Right atrium auricular region (tissue), 2 donors: ENCODE measurements around the gene CNTN6. TPM values are rescaled to one million over a fixed set of nuclear protein-coding genes. Genes with fewer than 3 reads are reported as not detected.

Experiments used
- DNase-seq: peaks from one replicate; pipeline ENCODE4 v3.0.0-alpha.2; 2019; ENCODE audit warnings: low spot score
- H3K27ac ChIP-seq, 2 donors: fragments of 200-600 bp; sonication (generic); 1 replicate in 1 of 2; 2 replicates in 1 of 2; pipeline ENCODE4 v1.5.1; 2016 to 2019
- H3K27me3 ChIP-seq, 2 donors: fragments of 200-600 bp; sonication (generic); one replicate each; pipeline versions ENCODE4 v1.5.1 to v1.6.0; 2017 to 2019
- H3K36me3 ChIP-seq: fragments of 200-600 bp; sonication (generic); one replicate; pipeline ENCODE4 v1.5.1; 2016
- H3K4me1 ChIP-seq, 2 donors: fragments of 200-600 bp; sonication (generic); one replicate each; pipeline versions ENCODE4 v1.5.1 to v1.6.0; 2017 to 2019
- H3K4me3 ChIP-seq, 2 donors: fragments of 200-600 bp; sonication (generic); 1 replicate in 1 of 2; 2 replicates in 1 of 2; pipeline ENCODE4 v1.5.1; 2017 to 2019; ENCODE audit warnings: mild to moderate bottlenecking in 1 of 2, moderate library complexity in 1 of 2
- H3K9me3 ChIP-seq, 2 donors: fragments of 200-600 bp; sonication (generic); one replicate each; pipeline ENCODE4 v1.5.1; 2019
- total RNA-seq, 2 donors: library from RNA; depleted of rRNA; stranded (reverse); fragments of >200 nt; gene quantifications; one replicate each; pipeline ENCODE4 v1.1.0, GENCODE V29; 2016
- TF ChIP-seq, protein P1 (sequence below), 2 donors: fragments of 200-600 bp; sonication (generic); IDR thresholded peaks; one replicate each; pipeline ENCODE4 v1.5.1; 2019; ENCODE audit warnings: antibody characterized with exemption in 2 of 2

Gene CNTN6
- total RNA-seq, 2 donors from 2014 or later: 0.28 TPM; not detected in 1

DNA sequence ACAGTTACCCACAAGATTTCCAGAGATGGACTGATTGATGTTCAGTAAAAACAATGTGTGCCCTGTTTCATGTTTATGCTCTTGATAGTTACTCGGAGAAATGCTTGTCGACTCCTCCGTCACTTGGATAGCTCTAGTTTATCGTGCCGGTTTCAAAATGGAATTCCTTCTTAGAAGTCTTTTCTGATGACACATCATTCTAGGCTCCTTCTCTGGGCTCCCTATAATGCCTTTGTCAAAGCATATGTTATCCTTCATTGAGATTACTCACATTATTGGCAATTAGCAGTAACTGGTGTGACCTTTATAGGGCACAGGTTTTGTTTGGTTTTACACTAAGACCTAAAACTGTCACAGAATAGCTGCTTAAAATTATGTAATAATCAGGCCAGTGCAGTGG is 201.8 kb downstream of the CNTN6 start:
- no peak overlapping the region for H3K27ac ChIP-seq
- H3K27me3 ChIP-seq: no peaks in the 10 kb centered on the region
- H3K36me3 ChIP-seq: no peaks in the 10 kb centered on the region

DNA sequence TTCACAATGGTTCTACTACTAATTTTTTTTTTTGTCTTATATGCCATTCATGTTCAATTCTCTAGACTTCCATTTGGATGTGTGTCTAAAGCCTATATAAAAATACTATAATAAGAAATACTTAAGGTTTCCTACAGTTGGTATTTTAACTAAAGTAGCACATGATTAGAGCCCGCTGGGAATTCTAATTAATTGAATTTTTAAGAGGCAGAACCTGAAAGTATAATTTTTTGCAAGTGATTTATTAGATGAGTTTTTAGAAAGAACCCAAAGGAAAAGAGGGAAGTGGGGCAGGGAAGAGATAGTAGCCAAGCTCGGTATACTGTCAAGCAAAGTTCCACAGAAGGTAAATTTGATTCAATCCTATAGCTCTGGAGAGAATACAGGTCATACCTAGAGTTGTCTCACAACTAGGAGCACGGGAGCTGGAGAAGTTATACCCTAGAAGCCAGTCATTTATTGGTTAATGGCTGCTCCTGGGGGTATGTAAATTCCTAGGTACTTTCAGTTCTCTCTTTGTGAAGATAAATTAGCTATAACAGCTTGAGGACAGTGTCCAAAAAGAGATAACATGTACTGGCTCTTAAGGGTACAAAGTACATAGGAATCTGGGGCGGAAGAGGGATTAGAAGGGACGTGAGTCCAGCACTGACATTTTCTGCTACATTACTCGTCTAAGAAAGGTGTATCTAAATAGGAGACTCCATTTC is 225.6 kb downstream of the CNTN6 start:
- Histone ChIP-seq H3K4me1 (no peaks in the 10 kb centered on the region), H3K27ac (no peak overlapping the region), H3K4me3 (no peak overlapping the region), H3K27me3 (no peaks in the 10 kb centered on the region), H3K36me3 (no peaks in the 10 kb centered on the region), H3K9me3 (no peaks in the 10 kb centered on the region)
- no peak for DNase-seq
- TF ChIP-seq, protein P1, sequence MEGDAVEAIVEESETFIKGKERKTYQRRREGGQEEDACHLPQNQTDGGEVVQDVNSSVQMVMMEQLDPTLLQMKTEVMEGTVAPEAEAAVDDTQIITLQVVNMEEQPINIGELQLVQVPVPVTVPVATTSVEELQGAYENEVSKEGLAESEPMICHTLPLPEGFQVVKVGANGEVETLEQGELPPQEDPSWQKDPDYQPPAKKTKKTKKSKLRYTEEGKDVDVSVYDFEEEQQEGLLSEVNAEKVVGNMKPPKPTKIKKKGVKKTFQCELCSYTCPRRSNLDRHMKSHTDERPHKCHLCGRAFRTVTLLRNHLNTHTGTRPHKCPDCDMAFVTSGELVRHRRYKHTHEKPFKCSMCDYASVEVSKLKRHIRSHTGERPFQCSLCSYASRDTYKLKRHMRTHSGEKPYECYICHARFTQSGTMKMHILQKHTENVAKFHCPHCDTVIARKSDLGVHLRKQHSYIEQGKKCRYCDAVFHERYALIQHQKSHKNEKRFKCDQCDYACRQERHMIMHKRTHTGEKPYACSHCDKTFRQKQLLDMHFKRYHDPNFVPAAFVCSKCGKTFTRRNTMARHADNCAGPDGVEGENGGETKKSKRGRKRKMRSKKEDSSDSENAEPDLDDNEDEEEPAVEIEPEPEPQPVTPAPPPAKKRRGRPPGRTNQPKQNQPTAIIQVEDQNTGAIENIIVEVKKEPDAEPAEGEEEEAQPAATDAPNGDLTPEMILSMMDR (IDR thresholded peaks at IDR 0.05): no peak

More for the DNA sequence above, 201.8 kb downstream of the CNTN6 start:
- Histone ChIP-seq H3K9me3 (no peaks in the 10 kb centered on the region), H3K4me3 (no peak overlapping the region), H3K4me1 (no peaks in the 10 kb centered on the region)
- no peak for DNase-seq
- TF ChIP-seq, protein P1 (IDR thresholded peaks at IDR 0.05): no peak

DNA sequence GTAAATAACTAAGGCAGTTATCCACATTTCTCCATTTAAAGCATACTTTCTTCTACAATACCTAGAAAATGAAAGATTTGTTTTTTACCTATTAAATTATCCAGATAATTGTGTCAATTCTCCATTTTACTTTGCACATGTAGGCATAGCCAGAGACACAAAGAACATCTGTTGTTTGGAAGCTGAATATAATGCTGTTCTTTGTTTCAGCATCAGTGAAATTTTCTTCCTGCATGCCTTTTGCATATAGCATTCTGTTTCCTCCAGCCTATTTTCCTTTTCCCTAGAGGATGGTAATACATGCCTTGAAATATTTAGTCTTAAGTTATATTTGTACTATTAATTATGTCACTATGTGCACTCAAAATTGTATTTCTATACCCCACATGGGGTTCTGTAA is 233.7 kb downstream of the CNTN6 start:
- Histone ChIP-seq H3K27ac (no peak overlapping the region), H3K9me3 (no peaks in the 10 kb centered on the region), H3K27me3 (no peaks in the 10 kb centered on the region), H3K4me3 (no peak overlapping the region), H3K4me1 (no peaks in the 10 kb centered on the region), H3K36me3 (no peaks in the 10 kb centered on the region)
- TF ChIP-seq, protein P1 (IDR thresholded peaks at IDR 0.05): no peak
- no peak for DNase-seq

DNA sequence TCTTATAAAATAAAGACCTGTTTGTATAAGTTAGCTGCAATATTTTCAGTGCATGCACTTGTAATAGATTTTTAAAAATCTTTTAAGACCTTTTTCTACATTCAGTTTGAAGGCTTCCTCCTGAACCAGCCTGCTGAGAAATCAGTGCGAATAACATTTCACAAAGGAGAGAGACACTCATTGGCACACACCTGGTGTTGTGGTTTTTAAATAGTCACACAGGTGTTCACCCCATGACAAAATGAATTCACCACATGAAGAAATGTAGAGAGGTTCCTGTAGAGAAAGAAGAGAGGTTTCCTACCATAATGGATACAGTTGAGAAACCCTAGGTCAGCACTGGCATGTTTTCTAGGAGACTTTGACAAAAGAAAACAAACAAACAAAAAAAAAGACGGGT is 237.3 kb downstream of the CNTN6 start:
- no peak overlapping the region for H3K27ac ChIP-seq
- no peak for DNase-seq
- H3K27me3 ChIP-seq: no peaks in the 10 kb centered on the region
- H3K4me1 ChIP-seq: no peaks in the 10 kb centered on the region
- no peaks in the 10 kb centered on the region for H3K36me3 ChIP-seq
- H3K4me3 ChIP-seq: no peak overlapping the region
- no peaks in the 10 kb centered on the region for H3K9me3 ChIP-seq
- TF ChIP-seq, protein P1 (IDR thresholded peaks at IDR 0.05): no peak

DNA sequence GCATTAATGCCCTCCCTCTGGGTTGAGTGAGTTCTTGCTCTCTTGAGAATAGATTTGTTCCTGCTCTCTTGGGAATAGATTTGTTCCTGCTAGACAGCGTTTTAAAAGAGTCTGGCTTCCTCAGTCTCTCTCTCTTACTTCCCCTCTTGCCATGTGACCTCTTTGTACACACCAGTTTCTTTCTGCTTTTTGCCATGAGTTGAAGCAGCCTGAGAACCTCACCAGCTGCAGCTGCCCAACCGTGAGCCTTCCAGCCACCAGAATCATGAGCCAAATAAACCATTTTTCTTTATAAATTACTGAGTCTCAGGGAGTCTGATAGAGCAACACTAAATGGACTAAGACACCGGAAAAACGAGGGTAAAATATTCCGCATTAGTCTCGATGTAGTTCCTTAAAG is 253.6 kb downstream of the CNTN6 start:
- no peak for DNase-seq
- Histone ChIP-seq H3K36me3 (no peaks in the 10 kb centered on the region), H3K27me3 (no peaks in the 10 kb centered on the region), H3K9me3 (no peaks in the 10 kb centered on the region), H3K4me3 (no peak overlapping the region), H3K4me1 (no peaks in the 10 kb centered on the region), H3K27ac (no peak overlapping the region)
- TF ChIP-seq, protein P1 (IDR thresholded peaks at IDR 0.05): no peak

DNA sequence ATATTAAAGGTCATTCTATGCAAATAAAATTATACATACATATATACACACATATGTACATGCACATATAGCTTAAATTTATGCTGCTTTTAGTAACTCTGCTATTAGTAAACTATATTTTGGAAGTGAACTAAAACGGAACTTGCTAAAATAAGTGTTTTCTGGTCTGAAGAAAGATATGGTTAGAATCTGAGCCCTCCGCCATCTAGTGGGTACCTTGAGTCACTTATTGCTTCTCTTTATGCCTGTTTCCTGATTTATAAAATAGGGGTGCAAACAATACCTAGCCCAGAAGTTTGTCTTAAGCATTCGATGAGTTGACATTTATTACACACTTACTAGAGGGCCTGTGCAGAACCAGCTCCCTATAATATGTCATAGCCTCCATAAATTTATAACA is 255.7 kb downstream of the CNTN6 start:
- Histone ChIP-seq H3K36me3 (no peaks in the 10 kb centered on the region), H3K9me3 (no peaks in the 10 kb centered on the region), H3K27me3 (no peaks in the 10 kb centered on the region), H3K27ac (no peak overlapping the region), H3K4me1 (no peaks in the 10 kb centered on the region), H3K4me3 (no peak overlapping the region)
- TF ChIP-seq, protein P1 (IDR thresholded peaks at IDR 0.05): no peak
- no peak for DNase-seq
